Vagina (tissue), 2 donors: ENCODE measurements around the gene TACR1. TPM values are rescaled to one million over a fixed set of nuclear protein-coding genes. Genes with fewer than 3 reads are reported as not detected.
A peak's percentile ranks its signal among the peaks of the same experiment; 100 is the strongest.

Experiments used
- DNase-seq, 2 donors: peaks; one replicate each; pipeline ENCODE4 v3.0.0-alpha.2; 2017; ENCODE audit errors: extremely low spot score in 2 of 2
- H3K27ac ChIP-seq: fragments of 200-600 bp; sonication (generic); one replicate; pipeline ENCODE4 v1.5.1; 2019
- H3K27me3 ChIP-seq: fragments of 200-600 bp; sonication (generic); one replicate; pipeline ENCODE4 v1.5.1; 2019
- H3K36me3 ChIP-seq, 2 donors: fragments of 200-600 bp; sonication (generic); one replicate each; pipeline ENCODE4 v1.5.1; 2017 to 2019
- H3K4me1 ChIP-seq: fragments of 200-600 bp; sonication (generic); one replicate; pipeline ENCODE4 v1.5.1; 2019
- H3K4me3 ChIP-seq, 2 donors: fragments of 200-600 bp; sonication (generic); 1 replicate in 1 of 2; 2 replicates in 1 of 2; pipeline ENCODE4 v1.5.1; 2016 to 2019
- H3K9me3 ChIP-seq: fragments of 200-600 bp; sonication (generic); one replicate; pipeline ENCODE4 v1.5.1; 2019
- CTCF ChIP-seq, 3 experiments: fragments of 450-650 bp in 2 of 3; fragments of 200-600 bp in 1 of 3; sonication (generic) in 1 of 3; IDR thresholded peaks; one replicate each; pipeline ENCODE4 v1.5.1; 2017 to 2019; ENCODE audit warnings: antibody characterized with exemption in 3 of 3, mild to moderate bottlenecking in 2 of 3, moderate library complexity in 2 of 3
- POLR2A ChIP-seq, 2 donors: fragments of 450-650 bp; IDR thresholded peaks; one replicate each; pipeline ENCODE4 v1.6.1; 2017; ENCODE audit warnings: antibody characterized with exemption in 2 of 2, mild to moderate bottlenecking in 2 of 2, moderate library complexity in 2 of 2
- POLR2AphosphoS5 ChIP-seq, 2 donors: sonication (generic); formaldehyde crosslinking; IDR thresholded peaks; one replicate each; pipeline ENCODE4 v1.9.0; 2017; ENCODE audit warnings: antibody characterized with exemption in 2 of 2, mild to moderate bottlenecking in 2 of 2, low read depth in 1 of 2; ENCODE audit not compliant: insufficient read depth in 1 of 2
- intact Hi-C: fragments of 100-400 bp; cut with DNase I; formaldehyde crosslinking; loops from one replicate; pipeline ENCODE4 v1.15.1; 2023
- total RNA-seq: library from RNA; depleted of rRNA; stranded (reverse); fragments of >200 nt; gene quantifications from one replicate; pipeline ENCODE4 v1.2.3, GENCODE V29; 2016

Gene TACR1
- total RNA-seq, 1 donor from 2014 or later, result 8.3 TPM

DNA sequence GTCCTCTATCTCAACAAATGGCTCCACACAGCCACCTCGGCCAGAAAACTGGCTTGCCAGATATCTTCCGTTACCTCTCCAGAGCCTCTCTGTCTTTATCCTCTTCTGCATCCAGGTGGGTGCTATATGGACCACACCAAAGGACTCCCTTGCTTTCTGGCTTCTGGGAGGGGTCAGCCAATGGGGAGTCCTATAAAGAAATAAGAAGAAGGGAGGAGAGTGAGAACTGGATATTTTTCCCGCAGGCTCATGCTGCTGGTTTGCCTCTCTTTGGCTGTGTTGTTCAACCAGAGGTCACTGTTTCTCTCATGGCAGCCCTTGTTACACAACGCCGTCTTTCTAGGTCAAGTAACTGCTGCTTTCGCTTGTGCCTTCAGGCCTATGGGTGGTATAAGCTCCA, 168.1 kb downstream of the TACR1 start:
- Histone ChIP-seq H3K27ac (no peak overlapping the region), H3K4me1 (no peaks in the 10 kb centered on the region), H3K9me3 (no peaks in the 10 kb centered on the region), H3K36me3 (no peaks in the 10 kb centered on the region), H3K27me3 (no peaks in the 10 kb centered on the region), H3K4me3 (no peak overlapping the region)
- intact Hi-C loops, result no loop called here
- TF ChIP-seq POLR2A (IDR thresholded peaks at IDR 0.05) (no peak), CTCF (IDR thresholded peaks at IDR 0.05) (no peak), POLR2AphosphoS5 (IDR thresholded peaks at IDR 0.05; ENCODE audit: insufficient read depth in 1 of 2, low read depth in 1 of 2) (no peak)
- DNase-seq, result peak in 1 of 2 donors; percentile 65

DNA sequence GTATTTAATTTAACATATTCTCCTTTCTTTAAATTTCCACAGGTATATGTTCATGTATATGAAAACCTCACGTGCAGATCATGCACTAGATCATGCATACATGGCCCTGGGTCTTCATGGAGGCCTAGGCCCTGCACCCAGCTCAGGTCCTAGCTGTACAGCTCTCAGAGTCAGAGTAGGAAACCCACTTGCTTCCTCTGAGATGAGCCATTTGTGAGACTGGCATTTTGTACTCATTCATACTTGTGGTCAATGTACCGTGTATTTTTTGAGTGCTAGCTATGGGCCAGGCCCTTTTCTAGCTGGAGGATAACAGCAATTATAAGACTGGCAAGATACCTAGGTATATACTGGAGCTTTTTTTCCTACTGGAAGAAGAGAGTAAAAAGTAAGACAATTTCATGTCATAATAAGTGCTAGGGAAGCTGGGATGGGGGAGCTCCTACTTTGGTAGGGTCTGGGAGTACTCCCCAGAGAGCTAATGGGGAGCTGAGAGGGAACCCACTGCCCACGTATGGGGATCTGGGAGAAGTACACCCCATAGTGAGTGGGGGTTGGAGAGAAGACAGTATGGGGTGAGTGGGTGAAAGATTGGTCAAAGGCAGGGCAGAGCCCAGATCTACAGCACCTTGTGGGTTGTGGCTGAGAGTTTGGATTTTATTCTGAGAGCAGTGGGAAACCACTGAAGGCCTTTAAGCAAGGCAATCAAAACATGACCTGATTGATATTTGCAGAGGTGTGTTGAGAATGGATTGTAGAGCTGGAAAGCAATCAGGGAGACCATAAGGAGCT, 168.9 kb downstream of the TACR1 start:
- H3K9me3 ChIP-seq, result no peaks in the 10 kb centered on the region
- no peaks in the 10 kb centered on the region for H3K27me3 ChIP-seq
- H3K4me1 ChIP-seq, result no peaks in the 10 kb centered on the region
- no peak overlapping the region for H3K27ac ChIP-seq
- no peak overlapping the region for H3K4me3 ChIP-seq
- intact Hi-C loops, result no loop called here
- DNase-seq, result peak; percentile 34 to 58
- TF ChIP-seq POLR2AphosphoS5 (IDR thresholded peaks at IDR 0.05; ENCODE audit: insufficient read depth in 1 of 2, low read depth in 1 of 2) (no peak), POLR2A (IDR thresholded peaks at IDR 0.05) (no peak), CTCF (IDR thresholded peaks at IDR 0.05) (no peak)
- no peaks in the 10 kb centered on the region for H3K36me3 ChIP-seq

GRCh38 chr2:75027886-75028285, 171.4 kb downstream of the TACR1 start:
- no peak overlapping the region for H3K4me3 ChIP-seq
- no peak overlapping the region for H3K27ac ChIP-seq
- TF ChIP-seq POLR2AphosphoS5 (IDR thresholded peaks at IDR 0.05; ENCODE audit: insufficient read depth in 1 of 2, low read depth in 1 of 2) (no peak), POLR2A (IDR thresholded peaks at IDR 0.05) (no peak), CTCF (IDR thresholded peaks at IDR 0.05) (no peak)
- no peaks in the 10 kb centered on the region for H3K36me3 ChIP-seq
- no peaks in the 10 kb centered on the region for H3K9me3 ChIP-seq
- H3K4me1 ChIP-seq, result no peaks in the 10 kb centered on the region
- intact Hi-C loops, result no loop called here
- peak in 1 of 2 donors; percentile 76 for DNase-seq
- H3K27me3 ChIP-seq, result no peaks in the 10 kb centered on the region

DNA sequence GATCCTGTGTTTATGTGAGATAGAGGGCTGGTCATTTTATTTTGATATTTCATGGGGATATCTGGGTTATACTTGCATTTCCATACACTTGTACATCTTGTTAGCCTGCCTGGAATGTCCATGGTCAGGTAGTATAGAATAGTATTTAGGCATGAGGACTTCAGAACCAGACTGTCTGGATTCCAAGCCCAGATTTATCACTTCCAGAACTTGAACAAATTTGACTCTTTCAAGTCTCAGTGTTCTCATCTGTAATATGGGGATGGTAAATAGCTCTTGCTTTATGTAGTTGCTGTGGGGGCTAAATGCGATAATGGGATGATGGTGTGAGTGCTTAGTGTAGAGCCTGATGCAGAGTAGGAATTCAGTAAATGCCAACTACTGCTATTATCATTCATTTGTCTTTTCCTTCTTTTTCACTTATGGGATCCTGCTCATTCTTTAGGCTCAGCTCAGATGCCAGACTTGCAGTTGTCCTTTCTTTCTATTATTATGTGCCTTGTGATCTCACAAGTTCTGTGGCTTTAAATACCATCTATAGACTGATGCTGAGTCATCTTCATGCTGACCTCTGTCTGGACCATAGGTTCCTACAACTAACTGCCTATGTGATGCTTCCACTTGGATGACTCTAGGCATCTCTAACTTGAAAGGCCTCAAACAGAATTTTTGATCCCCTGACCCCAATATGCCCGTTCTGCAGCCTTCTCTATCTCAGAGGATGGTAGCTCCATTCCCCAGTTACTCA, 173.5 kb downstream of the TACR1 start:
- no peaks in the 10 kb centered on the region for H3K27me3 ChIP-seq
- no peak overlapping the region for H3K4me3 ChIP-seq
- TF ChIP-seq CTCF (IDR thresholded peaks at IDR 0.05), result no peak
- no peak overlapping the region for H3K27ac ChIP-seq
- no peaks in the 10 kb centered on the region for H3K36me3 ChIP-seq
- H3K4me1 ChIP-seq, result no peaks in the 10 kb centered on the region
- H3K9me3 ChIP-seq, result no peaks in the 10 kb centered on the region
- DNase-seq, result no peak
- intact Hi-C loops, result no loop called here

GRCh38 chr2:75025216-75025615, 174.1 kb downstream of the TACR1 start:
- Histone ChIP-seq H3K27ac (no peak overlapping the region), H3K4me3 (no peak overlapping the region), H3K4me1 (no peaks in the 10 kb centered on the region), H3K27me3 (no peaks in the 10 kb centered on the region), H3K36me3 (no peaks in the 10 kb centered on the region), H3K9me3 (no peaks in the 10 kb centered on the region)
- TF ChIP-seq POLR2A (IDR thresholded peaks at IDR 0.05) (no peak), CTCF (IDR thresholded peaks at IDR 0.05) (no peak), POLR2AphosphoS5 (IDR thresholded peaks at IDR 0.05; ENCODE audit: insufficient read depth in 1 of 2, low read depth in 1 of 2) (no peak)
- DNase-seq, result peak in 1 of 2 donors; percentile 75
- intact Hi-C loops, result no loop called here
